H9 (cell line): Measurements from ENCODE around the gene GALNT13. TPM values are rescaled to one million over a fixed set of nuclear protein-coding genes. Genes with fewer than 3 reads are reported as not detected.

Source experiments
- DNase-seq: peaks from one replicate; pipeline ENCODE4 v3.0.0-alpha.2; 2017
- H2AFZ ChIP-seq: one replicate; pipeline ENCODE4 v1.6.1; 2013; ENCODE audit warnings: mild to moderate bottlenecking, low read length, control low read depth, moderate library complexity
- H2AK5ac ChIP-seq: 2 replicates; pipeline ENCODE4 v1.6.1; 2013; ENCODE audit warnings: low read length, control low read depth, mixed read lengths; ENCODE audit not compliant: insufficient read length
- H2BK120ac ChIP-seq: one replicate; pipeline ENCODE4 v1.6.1; 2013; ENCODE audit warnings: low read depth, mild to moderate bottlenecking, low read length, control low read depth, inconsistent platforms; ENCODE audit not compliant: poor library complexity, severe bottlenecking
- H2BK12ac ChIP-seq: 2 replicates; pipeline ENCODE4 v1.6.1; 2013; ENCODE audit warnings: low read length, control low read depth, mixed read lengths, low read depth; ENCODE audit not compliant: insufficient read length
- H2BK15ac ChIP-seq: 2 replicates; pipeline ENCODE4 v1.6.1; 2013; ENCODE audit warnings: low read depth, low read length, control low read depth
- H2BK20ac ChIP-seq: one replicate; pipeline ENCODE4 v1.6.1; 2013; ENCODE audit warnings: low read depth, mild to moderate bottlenecking, low read length, control low read depth, inconsistent platforms; ENCODE audit not compliant: poor library complexity, severe bottlenecking
- H2BK5ac ChIP-seq: 2 replicates; pipeline ENCODE4 v1.6.1; 2013; ENCODE audit warnings: low read length, control low read depth, mixed read lengths; ENCODE audit not compliant: insufficient read length
- H3K14ac ChIP-seq: 2 replicates; pipeline ENCODE4 v1.6.1; 2013; ENCODE audit warnings: low read length, control low read depth; ENCODE audit not compliant: insufficient read depth
- H3K18ac ChIP-seq: 2 replicates; pipeline ENCODE4 v1.6.1; 2013; ENCODE audit warnings: low read depth, mild to moderate bottlenecking, mixed read lengths, low read length, control low read depth; ENCODE audit not compliant: insufficient read length
- H3K23ac ChIP-seq: 2 replicates; pipeline ENCODE4 v1.6.1; 2013; ENCODE audit warnings: low read length, control low read depth, mixed read lengths, low read depth; ENCODE audit not compliant: insufficient read length
- H3K23me2 ChIP-seq: 2 replicates; pipeline ENCODE4 v1.6.1; 2013; ENCODE audit warnings: low read depth, mild to moderate bottlenecking, mixed read lengths, low read length, control low read depth; ENCODE audit not compliant: insufficient read length, poor library complexity, severe bottlenecking
- H3K27ac ChIP-seq: 2 replicates; pipeline ENCODE4 v1.5.1; 2013; ENCODE audit warnings: low read length, control low read depth, mixed read lengths, low read depth; ENCODE audit not compliant: insufficient read length
- H3K27me3 ChIP-seq: 2 replicates; pipeline ENCODE4 v1.6.1; 2013; ENCODE audit warnings: low read length, control low read depth, inconsistent platforms; ENCODE audit not compliant: insufficient read depth
- H3K4ac ChIP-seq: 2 replicates; pipeline ENCODE4 v1.6.1; 2013; ENCODE audit warnings: low read depth, mild to moderate bottlenecking, control low read depth, inconsistent platforms, low read length, moderate library complexity
- H3K4me1 ChIP-seq: 2 replicates; pipeline ENCODE4 v1.6.1; 2013; ENCODE audit warnings: low read length, control low read depth, inconsistent platforms; ENCODE audit not compliant: insufficient read depth
- H3K4me2 ChIP-seq: 2 replicates; pipeline ENCODE4 v1.6.1; 2013; ENCODE audit warnings: low read length, control low read depth, mixed read lengths; ENCODE audit not compliant: insufficient read length, insufficient read depth
- H3K56ac ChIP-seq: 2 replicates; pipeline ENCODE4 v1.6.1; 2013; ENCODE audit warnings: low read depth, mild to moderate bottlenecking, mixed read lengths, low read length, control low read depth; ENCODE audit not compliant: insufficient read length
- H3K79me1 ChIP-seq: 2 replicates; pipeline ENCODE4 v1.6.1; 2013; ENCODE audit warnings: low read depth, mild to moderate bottlenecking, moderate library complexity, low read length, control low read depth, inconsistent platforms; ENCODE audit not compliant: insufficient read depth, poor library complexity, severe bottlenecking
- H3K79me2 ChIP-seq: 2 replicates; pipeline ENCODE4 v1.6.1; 2013; ENCODE audit warnings: low read length, control low read depth, inconsistent platforms; ENCODE audit not compliant: insufficient read depth
- H3K9ac ChIP-seq: 2 replicates; pipeline ENCODE4 v1.6.1; 2013; ENCODE audit warnings: low read length, control low read depth, mixed read lengths; ENCODE audit not compliant: insufficient read length; ENCODE audit errors: extremely low read depth
- H3K9me3 ChIP-seq: one replicate; pipeline ENCODE4 v1.6.1; 2013; ENCODE audit warnings: low read depth, low read length, inconsistent platforms; ENCODE audit not compliant: control insufficient read depth
- H3T11ph ChIP-seq: one replicate; pipeline ENCODE4 v1.6.1; 2013; ENCODE audit warnings: mild to moderate bottlenecking, low read length, control low read depth, inconsistent platforms
- H4K20me1 ChIP-seq: one replicate; pipeline ENCODE4 v1.6.1; 2013; ENCODE audit not compliant: control insufficient read depth, insufficient read length, insufficient read depth
- H4K5ac ChIP-seq: 2 replicates; pipeline ENCODE4 v1.6.1; 2013; ENCODE audit warnings: low read depth, mild to moderate bottlenecking, mixed read lengths, low read length, control low read depth; ENCODE audit not compliant: insufficient read length
- H4K8ac ChIP-seq: replicated peaks from 2 replicates; pipeline ENCODE4 v1.6.1; 2013; ENCODE audit warnings: low read length, control low read depth, mixed read lengths, low read depth; ENCODE audit not compliant: insufficient read length
- H4K91ac ChIP-seq: 2 replicates; pipeline ENCODE4 v1.6.1; 2013; ENCODE audit warnings: low read depth, mild to moderate bottlenecking, moderate library complexity, mixed read lengths, low read length, control low read depth; ENCODE audit not compliant: insufficient read length
- H3K27ac Mint-ChIP-seq, 3 experiments: 2 replicates in 2 of 3; 3 replicates in 1 of 3; pipeline ENCODE4 v1.8.0; 2020 to 2021; ENCODE audit warnings: mixed read lengths in 3 of 3, mild to moderate bottlenecking in 1 of 3, moderate library complexity in 1 of 3
- H3K27me3 Mint-ChIP-seq: 2 replicates; pipeline ENCODE4 v1.8.0; 2021; ENCODE audit warnings: low read depth, mild to moderate bottlenecking, moderate library complexity, mixed read lengths
- H3K36me3 Mint-ChIP-seq, 3 experiments: 2 replicates in 2 of 3; 3 replicates in 1 of 3; pipeline ENCODE4 v1.8.0; 2020 to 2021; ENCODE audit warnings: low read depth in 3 of 3, mixed read lengths in 3 of 3; ENCODE audit not compliant: insufficient read depth in 1 of 3
- H3K4me1 Mint-ChIP-seq, 2 experiments: 2 replicates each; pipeline ENCODE4 v1.8.0; 2020; ENCODE audit warnings: mixed read lengths in 2 of 2
- H3K4me3 Mint-ChIP-seq, 2 experiments: 2 replicates in 1 of 2; 3 replicates in 1 of 2; pipeline ENCODE4 v1.8.0; 2020 to 2021; ENCODE audit warnings: mild to moderate bottlenecking in 2 of 2, mixed read lengths in 2 of 2, moderate library complexity in 1 of 2
- H3K9me3 Mint-ChIP-seq, 2 experiments: 2 replicates in 1 of 2; 3 replicates in 1 of 2; pipeline ENCODE4 v1.8.0; 2020; ENCODE audit warnings: mild to moderate bottlenecking in 2 of 2, mixed read lengths in 2 of 2, moderate library complexity in 1 of 2
- WGBS: extraction: QIAGEN DNeasy Blood & Tissue Kit; methylation state at CpG from one replicate; pipeline ENCODE4 v1.1.7; 2013; ENCODE audit warnings: missing lambda C conversion rate, low lambda C conversion rate, mixed read lengths; ENCODE audit not compliant: insufficient read length; ENCODE audit errors: extremely low coverage; 5-methylcytosine and 5-hydroxymethylcytosine counted together
- total RNA-seq: library from RNA; stranded (reverse); gene quantifications from 2 replicates; pipeline ENCODE4 v1.2.1, GENCODE V29; 2021
- TF ChIP-seq, protein P1 (sequence below): fragments of 200-600 bp; sonication (generic); conservative IDR thresholded peaks from 3 replicates; pipeline ENCODE4 v1.8.0; 2021; ENCODE audit warnings: antibody characterized with exemption, mild to moderate bottlenecking

GALNT13 gene
- total RNA-seq, 1 experiment from 2014 or later: 6.6 TPM

DNA sequence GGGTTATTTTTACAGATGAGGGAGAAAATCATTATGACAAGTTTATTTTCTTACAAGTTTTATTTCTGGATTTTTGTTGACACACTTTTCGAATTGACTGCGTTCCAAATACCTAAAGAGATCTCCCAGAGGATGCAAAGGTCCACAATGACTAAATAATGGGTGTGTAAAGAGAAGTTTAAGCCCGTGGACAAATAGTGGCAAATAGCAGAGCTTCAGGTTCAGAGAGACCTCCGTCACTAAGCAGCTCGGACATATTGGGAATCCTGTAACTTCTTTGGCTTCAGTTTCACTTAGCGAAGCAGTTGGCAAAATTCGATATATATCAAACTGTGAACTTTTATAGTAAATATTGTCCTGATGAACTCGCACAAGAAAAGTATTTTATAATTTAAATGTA, 556.3 kb downstream of the GALNT13 start:
- H3K36me3 Mint-ChIP-seq: peaks cover 0 to 4% (median 2%) of the 10 kb centered on the region in 3 experiments; a peak in 4 of 7 replicates
- H3K27me3 Mint-ChIP-seq: no peaks in the 10 kb centered on the region
- no peak overlapping the region for H3K4ac ChIP-seq
- no peaks in the 10 kb centered on the region for H3K23me2 ChIP-seq
- H2BK120ac ChIP-seq: no peak overlapping the region
- H3K23ac ChIP-seq: no peak overlapping the region
- no peak overlapping the region for H4K5ac ChIP-seq
- H3K9ac ChIP-seq: no peak overlapping the region
- no peak overlapping the region for H2BK12ac ChIP-seq
- no peak overlapping the region for H2BK5ac ChIP-seq
- H3K56ac ChIP-seq: no peak overlapping the region
- H3K9me3 ChIP-seq: no peaks in the 10 kb centered on the region
- no peaks in the 10 kb centered on the region for H3K79me2 ChIP-seq
- H2AFZ ChIP-seq: no peak overlapping the region
- no peak for DNase-seq
- no peak overlapping the region for H2BK20ac ChIP-seq
- TF ChIP-seq, protein P1, sequence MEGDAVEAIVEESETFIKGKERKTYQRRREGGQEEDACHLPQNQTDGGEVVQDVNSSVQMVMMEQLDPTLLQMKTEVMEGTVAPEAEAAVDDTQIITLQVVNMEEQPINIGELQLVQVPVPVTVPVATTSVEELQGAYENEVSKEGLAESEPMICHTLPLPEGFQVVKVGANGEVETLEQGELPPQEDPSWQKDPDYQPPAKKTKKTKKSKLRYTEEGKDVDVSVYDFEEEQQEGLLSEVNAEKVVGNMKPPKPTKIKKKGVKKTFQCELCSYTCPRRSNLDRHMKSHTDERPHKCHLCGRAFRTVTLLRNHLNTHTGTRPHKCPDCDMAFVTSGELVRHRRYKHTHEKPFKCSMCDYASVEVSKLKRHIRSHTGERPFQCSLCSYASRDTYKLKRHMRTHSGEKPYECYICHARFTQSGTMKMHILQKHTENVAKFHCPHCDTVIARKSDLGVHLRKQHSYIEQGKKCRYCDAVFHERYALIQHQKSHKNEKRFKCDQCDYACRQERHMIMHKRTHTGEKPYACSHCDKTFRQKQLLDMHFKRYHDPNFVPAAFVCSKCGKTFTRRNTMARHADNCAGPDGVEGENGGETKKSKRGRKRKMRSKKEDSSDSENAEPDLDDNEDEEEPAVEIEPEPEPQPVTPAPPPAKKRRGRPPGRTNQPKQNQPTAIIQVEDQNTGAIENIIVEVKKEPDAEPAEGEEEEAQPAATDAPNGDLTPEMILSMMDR: no peak
- no peak overlapping the region for H3K18ac ChIP-seq
- H3K4me3 Mint-ChIP-seq: no peak overlapping the region
- no peak overlapping the region for H3K27ac ChIP-seq
- no peaks in the 10 kb centered on the region for H3K79me1 ChIP-seq
- H3K4me1 ChIP-seq: no peaks in the 10 kb centered on the region
- H4K91ac ChIP-seq: no peak overlapping the region
- H4K8ac ChIP-seq: no peak overlapping the region
- H2AK5ac ChIP-seq: no peak overlapping the region
- peaks cover 0 to 6% of the 10 kb centered on the region in 2 experiments; a peak in 3 of 5 replicates for H3K9me3 Mint-ChIP-seq
- WGBS: no CpG with 5 or more reads among the region's 8 CpGs
- no peak overlapping the region for H3K14ac ChIP-seq
- H3K4me1 Mint-ChIP-seq: no peaks in the 10 kb centered on the region
- H3T11ph ChIP-seq: no peak overlapping the region
- H4K20me1 ChIP-seq: no peaks in the 10 kb centered on the region
- no peak overlapping the region for H2BK15ac ChIP-seq
- H3K4me2 ChIP-seq: no peak overlapping the region
- H3K27me3 ChIP-seq: no peaks in the 10 kb centered on the region
- no peak overlapping the region for H3K27ac Mint-ChIP-seq
